Neural cell (in vitro differentiated cells): ENCODE results near the gene RELA. TPM values are rescaled to one million over a fixed set of nuclear protein-coding genes. Genes with fewer than 3 reads are reported as not detected.

Source experiments
- H2AFZ ChIP-seq: fragments of 200-600, 300-800 bp; sonication (generic), shearing (Covaris generic); 2 replicates; pipeline ENCODE4 v1.6.0; 2014; ENCODE audit warnings: low read depth, mild to moderate bottlenecking, antibody characterized with exemption, low read length, moderate library complexity
- H3F3A ChIP-seq: fragments of 200-600 bp; shearing (Covaris generic); 2 replicates; pipeline ENCODE4 v1.6.1; 2016; ENCODE audit warnings: mild to moderate bottlenecking, moderate library complexity, mixed read lengths, antibody characterized with exemption, low read length; ENCODE audit not compliant: insufficient read depth, poor library complexity, severe bottlenecking
- H3K27ac ChIP-seq: fragments of 200-600, 300-800 bp; sonication (generic), shearing (Covaris generic); 2 replicates; pipeline ENCODE4 v1.5.1; 2014; ENCODE audit warnings: mild to moderate bottlenecking, low read length, moderate library complexity
- H3K27me3 ChIP-seq: fragments of 300-800, 200-600 bp; sonication (generic), shearing (Covaris generic); 2 replicates; pipeline ENCODE4 v1.6.0; 2014; ENCODE audit warnings: mild to moderate bottlenecking, low read depth, low read length, moderate library complexity; ENCODE audit not compliant: insufficient read depth
- H3K36me3 ChIP-seq: fragments of 300-800, 200-600 bp; sonication (generic), shearing (Covaris generic); 2 replicates; pipeline ENCODE4 v1.5.1; 2014; ENCODE audit warnings: mild to moderate bottlenecking, antibody characterized with exemption, low read length, moderate library complexity; ENCODE audit not compliant: insufficient read depth
- H3K4me2 ChIP-seq: fragments of 300-800, 200-600 bp; sonication (generic), shearing (Covaris generic); 2 replicates; pipeline ENCODE4 v1.6.0; 2014; ENCODE audit warnings: mild to moderate bottlenecking, low read length
- H3K4me3 ChIP-seq: fragments of 300-800, 200-600 bp; sonication (generic), shearing (Covaris generic); 2 replicates; pipeline ENCODE4 v1.5.1; 2014; ENCODE audit warnings: mild to moderate bottlenecking, low read length, moderate library complexity
- H3K79me2 ChIP-seq: fragments of 200-600 bp; shearing (Covaris generic); replicated peaks from 2 replicates; pipeline ENCODE4 v1.6.0; 2014; ENCODE audit warnings: mild to moderate bottlenecking, low read length, moderate library complexity; ENCODE audit not compliant: insufficient read depth
- H3K9ac ChIP-seq: fragments of 300-800, 200-600 bp; sonication (generic), shearing (Covaris generic); 2 replicates; pipeline ENCODE4 v1.6.1; 2016; ENCODE audit warnings: mild to moderate bottlenecking, low read length, mixed read lengths
- H3K9me2 ChIP-seq: fragments of 200-600 bp; shearing (Covaris generic); 2 replicates; pipeline ENCODE4 v1.6.1; 2016; ENCODE audit warnings: mild to moderate bottlenecking, low read length, mixed read lengths; ENCODE audit not compliant: insufficient read depth
- H3K9me3 ChIP-seq: fragments of 200-600, 300-800 bp; sonication (generic), shearing (Covaris generic); 2 replicates; pipeline ENCODE4 v1.6.1; 2016; ENCODE audit warnings: mild to moderate bottlenecking, mixed run types, low read length, moderate library complexity, mixed read lengths
- H4K20me1 ChIP-seq: fragments of 200-600 bp; shearing (Covaris generic); 2 replicates; pipeline ENCODE4 v1.6.1; 2016; ENCODE audit warnings: mild to moderate bottlenecking, mixed run types; ENCODE audit not compliant: insufficient read depth
- EP300 ChIP-seq: fragments of 450-650 bp; conservative IDR thresholded peaks from 2 replicates; pipeline ENCODE4 v1.6.1; 2014; ENCODE audit warnings: antibody characterized with exemption, mild to moderate bottlenecking, moderate library complexity; ENCODE audit not compliant: poor library complexity, severe bottlenecking
- EZH2 ChIP-seq: fragments of 200-600, 300-800 bp; shearing (Covaris generic), sonication (generic); IDR thresholded peaks from 2 replicates; pipeline ENCODE4 v1.6.1; 2014; ENCODE audit warnings: antibody characterized with exemption, low read length, borderline replicate concordance, mild to moderate bottlenecking; ENCODE audit not compliant: insufficient read depth, poor library complexity, severe bottlenecking
- MXI1 ChIP-seq: fragments of 450-650 bp; conservative IDR thresholded peaks from 2 replicates; pipeline ENCODE4 v1.6.1; 2014; ENCODE audit warnings: antibody characterized with exemption, mild to moderate bottlenecking; ENCODE audit not compliant: poor library complexity, severe bottlenecking
- POLR2AphosphoS5 ChIP-seq: IDR thresholded peaks from 2 replicates; pipeline ENCODE4 v1.6.1; 2012
- RAD21 ChIP-seq: fragments of 450-650 bp; conservative IDR thresholded peaks from 2 replicates; pipeline ENCODE4 v1.6.1; 2014; ENCODE audit warnings: antibody characterized with exemption, mild to moderate bottlenecking, moderate library complexity
- SMC3 ChIP-seq: fragments of 450-650 bp; conservative IDR thresholded peaks from 2 replicates; pipeline ENCODE4 v1.6.1; 2014; ENCODE audit warnings: antibody characterized with exemption, mild to moderate bottlenecking, moderate library complexity; ENCODE audit not compliant: poor library complexity
- TAF1 ChIP-seq: IDR thresholded peaks from 2 replicates; pipeline ENCODE4 v1.6.1; 2012; ENCODE audit warnings: low read depth
- polyA plus RNA-seq: library from polyadenylated mRNA; depleted of rRNA; stranded (reverse); fragments of >200 nt; gene quantifications from 2 replicates; pipeline ENCODE4 v1.2.3, GENCODE V29; 2014
- small RNA-seq, 3 experiments: library from RNA; depleted of rRNA; stranded (forward); fragments of <200 nt; gene quantifications; one replicate each; pipeline ENCODE3, GENCODE V24; 2012
- TF ChIP-seq, protein P1 (sequence below): fragments of 450-650 bp; IDR thresholded peaks from 2 replicates; pipeline ENCODE4 v1.5.1; 2014; ENCODE audit warnings: antibody characterized with exemption, mild to moderate bottlenecking, moderate library complexity; ENCODE audit not compliant: poor library complexity, severe bottlenecking
- TF ChIP-seq, protein P2 (sequence below): IDR thresholded peaks from 2 replicates; pipeline ENCODE4 v1.6.1; 2012; ENCODE audit warnings: borderline replicate concordance

RELA gene
- polyA plus RNA-seq, 1 donor from 2014 or later: 19.3 TPM

DNA sequence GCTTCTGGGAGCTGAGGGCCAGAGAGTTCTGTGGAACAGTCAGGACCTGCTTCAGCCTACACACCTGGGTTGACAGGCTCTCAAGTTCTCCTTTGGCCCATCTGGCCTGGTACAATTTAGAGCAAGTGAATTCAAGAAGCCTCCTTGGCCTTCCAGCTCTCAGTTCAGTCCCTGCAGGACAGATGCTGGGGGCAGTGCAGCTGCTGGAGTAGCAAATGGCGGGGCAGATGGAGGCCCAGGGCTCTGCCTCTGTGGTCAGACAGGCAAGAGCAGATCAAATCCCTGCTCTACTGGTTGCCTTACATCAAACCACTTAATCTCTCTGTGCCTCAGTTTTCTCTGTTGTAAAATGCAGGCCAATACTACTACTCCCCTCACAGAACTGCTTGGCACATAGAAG, 58.5 kb downstream of the RELA start:
- Histone ChIP-seq H3K36me3 (no peaks in the 10 kb centered on the region), H2AFZ (no peak overlapping the region), H3K9ac (no peak overlapping the region), H3F3A (no peaks in the 10 kb centered on the region), H3K27ac (no peak overlapping the region), H4K20me1 (no peaks in the 10 kb centered on the region), H3K9me3 (no peaks in the 10 kb centered on the region), H3K27me3 (no peaks in the 10 kb centered on the region), H3K9me2 (no peaks in the 10 kb centered on the region), H3K79me2 (no peaks in the 10 kb centered on the region), H3K4me2 (no peak overlapping the region), H3K4me3 (no peak overlapping the region)
- no peak for TF ChIP-seq SMC3
- TF ChIP-seq MXI1: no peak
- no peak for TF ChIP-seq EP300
- no peak for TF ChIP-seq EZH2
- TF ChIP-seq, protein P1, sequence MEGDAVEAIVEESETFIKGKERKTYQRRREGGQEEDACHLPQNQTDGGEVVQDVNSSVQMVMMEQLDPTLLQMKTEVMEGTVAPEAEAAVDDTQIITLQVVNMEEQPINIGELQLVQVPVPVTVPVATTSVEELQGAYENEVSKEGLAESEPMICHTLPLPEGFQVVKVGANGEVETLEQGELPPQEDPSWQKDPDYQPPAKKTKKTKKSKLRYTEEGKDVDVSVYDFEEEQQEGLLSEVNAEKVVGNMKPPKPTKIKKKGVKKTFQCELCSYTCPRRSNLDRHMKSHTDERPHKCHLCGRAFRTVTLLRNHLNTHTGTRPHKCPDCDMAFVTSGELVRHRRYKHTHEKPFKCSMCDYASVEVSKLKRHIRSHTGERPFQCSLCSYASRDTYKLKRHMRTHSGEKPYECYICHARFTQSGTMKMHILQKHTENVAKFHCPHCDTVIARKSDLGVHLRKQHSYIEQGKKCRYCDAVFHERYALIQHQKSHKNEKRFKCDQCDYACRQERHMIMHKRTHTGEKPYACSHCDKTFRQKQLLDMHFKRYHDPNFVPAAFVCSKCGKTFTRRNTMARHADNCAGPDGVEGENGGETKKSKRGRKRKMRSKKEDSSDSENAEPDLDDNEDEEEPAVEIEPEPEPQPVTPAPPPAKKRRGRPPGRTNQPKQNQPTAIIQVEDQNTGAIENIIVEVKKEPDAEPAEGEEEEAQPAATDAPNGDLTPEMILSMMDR: no peak
- TF ChIP-seq RAD21: no peak
- TF ChIP-seq, protein P2, sequence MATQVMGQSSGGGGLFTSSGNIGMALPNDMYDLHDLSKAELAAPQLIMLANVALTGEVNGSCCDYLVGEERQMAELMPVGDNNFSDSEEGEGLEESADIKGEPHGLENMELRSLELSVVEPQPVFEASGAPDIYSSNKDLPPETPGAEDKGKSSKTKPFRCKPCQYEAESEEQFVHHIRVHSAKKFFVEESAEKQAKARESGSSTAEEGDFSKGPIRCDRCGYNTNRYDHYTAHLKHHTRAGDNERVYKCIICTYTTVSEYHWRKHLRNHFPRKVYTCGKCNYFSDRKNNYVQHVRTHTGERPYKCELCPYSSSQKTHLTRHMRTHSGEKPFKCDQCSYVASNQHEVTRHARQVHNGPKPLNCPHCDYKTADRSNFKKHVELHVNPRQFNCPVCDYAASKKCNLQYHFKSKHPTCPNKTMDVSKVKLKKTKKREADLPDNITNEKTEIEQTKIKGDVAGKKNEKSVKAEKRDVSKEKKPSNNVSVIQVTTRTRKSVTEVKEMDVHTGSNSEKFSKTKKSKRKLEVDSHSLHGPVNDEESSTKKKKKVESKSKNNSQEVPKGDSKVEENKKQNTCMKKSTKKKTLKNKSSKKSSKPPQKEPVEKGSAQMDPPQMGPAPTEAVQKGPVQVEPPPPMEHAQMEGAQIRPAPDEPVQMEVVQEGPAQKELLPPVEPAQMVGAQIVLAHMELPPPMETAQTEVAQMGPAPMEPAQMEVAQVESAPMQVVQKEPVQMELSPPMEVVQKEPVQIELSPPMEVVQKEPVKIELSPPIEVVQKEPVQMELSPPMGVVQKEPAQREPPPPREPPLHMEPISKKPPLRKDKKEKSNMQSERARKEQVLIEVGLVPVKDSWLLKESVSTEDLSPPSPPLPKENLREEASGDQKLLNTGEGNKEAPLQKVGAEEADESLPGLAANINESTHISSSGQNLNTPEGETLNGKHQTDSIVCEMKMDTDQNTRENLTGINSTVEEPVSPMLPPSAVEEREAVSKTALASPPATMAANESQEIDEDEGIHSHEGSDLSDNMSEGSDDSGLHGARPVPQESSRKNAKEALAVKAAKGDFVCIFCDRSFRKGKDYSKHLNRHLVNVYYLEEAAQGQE: no peak
- no peak for TF ChIP-seq TAF1
- no peak for TF ChIP-seq POLR2AphosphoS5

Small RNA genes within 50 kb of the gene (small RNA-seq; reads per million reads assigned to genes)
- 0 reads per million in 3 experiments for gene MIR4489
- 0 reads per million in 3 experiments for gene MIR4690
- 0 to 0.03 (median 0) reads per million in 3 experiments for gene RN7SL309P

Other genes starting within 250 kb of the RELA start
- gene NEAT1, start 240.1 kb downstream of the RELA start, polyA plus RNA-seq: 2.6 and 4.2 TPM in 2 replicates
- gene MALAT1, start 163.9 kb downstream of the RELA start, polyA plus RNA-seq: 1,383 and 1,630 TPM in 2 replicates
- gene SCYL1, start 137.8 kb downstream of the RELA start, polyA plus RNA-seq: 48.3 and 56.2 TPM in 2 replicates
- gene LTBP3, start 104.6 kb downstream of the RELA start, polyA plus RNA-seq: 3.5 and 4.6 TPM in 2 replicates
- 35.4 and 36.2 TPM in 2 replicates for gene ZNRD2, start 92.4 kb downstream of the RELA start, polyA plus RNA-seq
- gene FAM89B, start 90.4 kb downstream of the RELA start, polyA plus RNA-seq: 75.1 and 86.1 TPM in 2 replicates
- 18.3 and 19.8 TPM in 2 replicates for gene EHBP1L1, start 86.9 kb downstream of the RELA start, polyA plus RNA-seq
- 1.1 TPM in 1 of 2 replicates, not detected in the other for gene KCNK7, start 67.1 kb downstream of the RELA start, polyA plus RNA-seq
- 3.9 and 6.6 TPM in 2 replicates for gene MAP3K11, start 48.7 kb downstream of the RELA start, polyA plus RNA-seq
- 7.8 and 8.1 TPM in 2 replicates for gene PCNX3, start 47.1 kb downstream of the RELA start, polyA plus RNA-seq
- gene SIPA1, start 24.8 kb downstream of the RELA start, polyA plus RNA-seq: 0.16 and 6.5 TPM in 2 replicates
- gene KAT5, start 49.3 kb upstream of the RELA start, polyA plus RNA-seq: 102 and 109 TPM in 2 replicates
- 38.4 and 43.8 TPM in 2 replicates for gene RNASEH2C, start 57.9 kb upstream of the RELA start, polyA plus RNA-seq
- 0.52 and 1.3 TPM in 2 replicates for gene AP5B1, start 118.1 kb upstream of the RELA start, polyA plus RNA-seq
- not detected in 2 replicates for gene OVOL1, start 124.1 kb upstream of the RELA start, polyA plus RNA-seq
- 12.6 and 16.0 TPM in 2 replicates for gene SNX32, start 171.0 kb upstream of the RELA start, polyA plus RNA-seq
- 1,633 and 1,984 TPM in 2 replicates for gene CFL1, start 195.3 kb upstream of the RELA start, polyA plus RNA-seq
- 183 and 211 TPM in 2 replicates for gene MUS81, start 197.5 kb upstream of the RELA start, polyA plus RNA-seq
- 0.50 and 0.67 TPM in 2 replicates for gene EFEMP2, start 209.9 kb upstream of the RELA start, polyA plus RNA-seq
- gene CTSW, start 216.9 kb upstream of the RELA start, polyA plus RNA-seq: not detected in 2 replicates
- 248 and 284 TPM in 2 replicates for gene FIBP, start 225.6 kb upstream of the RELA start, polyA plus RNA-seq
- 28.5 TPM in 2 replicates for gene CCDC85B, start 227.8 kb upstream of the RELA start, polyA plus RNA-seq
- 0.68 TPM in 1 of 2 replicates, not detected in the other for gene FOSL1, start 237.5 kb upstream of the RELA start, polyA plus RNA-seq